Esophagus squamous epithelium (tissue), 4 donors: ENCODE data around the gene PMM1.

Experiments used
- CTCF ChIP-seq, 6 experiments: fragments of 450-650 bp in 4 of 6; fragments of 200-600 bp in 2 of 6; sonication (generic) in 2 of 6; IDR thresholded peaks; one replicate each; pipeline ENCODE4 v1.5.1; 2016 to 2019; ENCODE audit warnings: antibody characterized with exemption in 6 of 6, mild to moderate bottlenecking in 4 of 6, moderate library complexity in 4 of 6
- POLR2A ChIP-seq, 4 donors: fragments of 450-650 bp; IDR thresholded peaks; one replicate each; pipeline ENCODE4 v1.6.1; 2017; ENCODE audit warnings: antibody characterized with exemption in 4 of 4, mild to moderate bottlenecking in 4 of 4, moderate library complexity in 3 of 4

- no peak for TF ChIP-seq CTCF (IDR thresholded peaks at IDR 0.05)
- TF ChIP-seq POLR2A (IDR thresholded peaks at IDR 0.05), result no peak
Measured at GRCh38 chr22:41570221-41570620, 19.4 kb downstream of the PMM1 start.
